Cerebellar cortex (tissue), 1 donor: ENCODE results near the gene GNAO1.
A peak's percentile ranks its signal among the peaks of the same experiment; 100 is the strongest.

ENCODE experiments used
- DNase-seq: peaks from one replicate; pipeline ENCODE4 v3.0.0-alpha.2; 2015; ENCODE audit warnings: low spot score

Gene GNAO1

GRCh38 chr16:56312556-56312955, 121.3 kb downstream of the GNAO1 start:
- no peak for DNase-seq

- DNase-seq, result no peak
Observed at GRCh38 chr16:56314244-56314850, 123.1 kb downstream of the GNAO1 start.

- no peak for DNase-seq
Observed at GRCh38 chr16:56315955-56316354, 124.7 kb downstream of the GNAO1 start.

GRCh38 chr16:56316545-56316944, 125.3 kb downstream of the GNAO1 start:
- no peak for DNase-seq

- peak; percentile 87 for DNase-seq
Observed at GRCh38 chr16:56317998-56318826, 126.9 kb downstream of the GNAO1 start.

GRCh38 chr16:56318827-56319140, 127.5 kb downstream of the GNAO1 start:
- no peak for DNase-seq

- no peak for DNase-seq
Observed at GRCh38 chr16:56319376-56319775, 128.1 kb downstream of the GNAO1 start.

- DNase-seq, result no peak
Observed at GRCh38 chr16:56320056-56320455, 128.8 kb downstream of the GNAO1 start.

GRCh38 chr16:56320811-56321558, 129.7 kb downstream of the GNAO1 start:
- no peak for DNase-seq

- peak; percentile 48 for DNase-seq
Observed at GRCh38 chr16:56321571-56321970, 130.3 kb downstream of the GNAO1 start.

- no peak for DNase-seq
Observed at GRCh38 chr16:56324406-56324805, 133.1 kb downstream of the GNAO1 start.

- no peak for DNase-seq
Observed at GRCh38 chr16:56325956-56326355, 134.7 kb downstream of the GNAO1 start.

- DNase-seq, result no peak
Observed at GRCh38 chr16:56327071-56327928, 136.0 kb downstream of the GNAO1 start.

- no peak for DNase-seq
Observed at GRCh38 chr16:56327929-56328258, 136.6 kb downstream of the GNAO1 start.

- no peak for DNase-seq
Observed at GRCh38 chr16:56328276-56329022, 137.2 kb downstream of the GNAO1 start.

- DNase-seq, result no peak
Observed at GRCh38 chr16:56329887-56330286, 138.6 kb downstream of the GNAO1 start.

- no peak for DNase-seq
Observed at GRCh38 chr16:56330476-56330875, 139.2 kb downstream of the GNAO1 start.

GRCh38 chr16:56331399-56331798, 140.1 kb downstream of the GNAO1 start:
- no peak for DNase-seq

- DNase-seq, result peak; percentile 52
Observed at GRCh38 chr16:56331915-56332314, 140.6 kb downstream of the GNAO1 start.

- DNase-seq, result peak; percentile 52
Observed at GRCh38 chr16:56332464-56333079, 141.3 kb downstream of the GNAO1 start.

GRCh38 chr16:56334761-56335160, 143.5 kb downstream of the GNAO1 start:
- no peak for DNase-seq
